ENCODE data around the gene PIK3CG. TPM values are rescaled to one million over a fixed set of nuclear protein-coding genes. Genes with fewer than 3 reads are reported as not detected.

PIK3CG gene
- total RNA-seq, 2 donors from 2014 or later, result 2.3 TPM

- no peaks in the 10 kb centered on the region for H3K4me1 ChIP-seq
- no peaks in the 10 kb centered on the region for H3K27me3 ChIP-seq
- no peak overlapping the region for H3K4me3 ChIP-seq
- no peak overlapping the region for H3K27ac ChIP-seq
- intact Hi-C loops (cut with DNase I), result no loop called here
- H3K36me3 ChIP-seq, result no peaks in the 10 kb centered on the region
- DNase-seq, result no peak
- H3K9ac ChIP-seq (ENCODE audit: low read depth in 2 of 2, low read length in 2 of 2), result no peak overlapping the region
- H3K9me3 ChIP-seq, result no peaks in the 10 kb centered on the region
- TF ChIP-seq CTCF (IDR thresholded peaks at IDR 0.05), result no peak
Observed at GRCh38 chr7:106871793-106872571, 6.9 kb downstream of the PIK3CG start.

DNA sequence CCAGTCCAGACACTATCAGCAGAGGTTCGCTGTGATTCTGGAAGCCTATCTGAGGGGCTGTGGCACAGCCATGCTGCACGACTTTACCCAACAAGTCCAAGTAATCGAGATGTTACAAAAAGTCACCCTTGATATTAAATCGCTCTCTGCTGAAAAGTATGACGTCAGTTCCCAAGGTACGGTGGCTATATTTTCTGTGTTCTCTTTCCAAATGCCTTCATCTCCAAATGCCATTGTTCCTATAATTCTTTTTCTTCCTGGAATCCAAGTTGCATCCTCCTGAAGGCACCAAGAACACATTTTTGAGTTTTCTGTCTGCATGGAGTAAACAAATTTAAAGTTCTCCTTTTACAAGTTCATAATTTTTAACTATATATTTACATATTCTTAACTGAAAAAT lies 7.7 kb downstream of the PIK3CG start:
- no peak overlapping the region for H3K9ac ChIP-seq (ENCODE audit: low read depth in 2 of 2, low read length in 2 of 2)
- no peak overlapping the region for H3K4me3 ChIP-seq
- H3K27ac ChIP-seq, result no peak overlapping the region
- TF ChIP-seq CTCF (IDR thresholded peaks at IDR 0.05), result no peak
- H3K27me3 ChIP-seq, result no peaks in the 10 kb centered on the region
- no peaks in the 10 kb centered on the region for H3K4me1 ChIP-seq
- intact Hi-C loops (cut with DNase I), result no loop called here
- no peaks in the 10 kb centered on the region for H3K9me3 ChIP-seq
- no peaks in the 10 kb centered on the region for H3K36me3 ChIP-seq
- no peak for DNase-seq

GRCh38 chr7:106874076-106874475 lies 9.0 kb downstream of the PIK3CG start:
- H3K36me3 ChIP-seq, result no peaks in the 10 kb centered on the region
- H3K4me1 ChIP-seq, result no peaks in the 10 kb centered on the region
- no peak overlapping the region for H3K9ac ChIP-seq (ENCODE audit: low read depth in 2 of 2, low read length in 2 of 2)
- H3K27me3 ChIP-seq, result no peaks in the 10 kb centered on the region
- DNase-seq, result no peak
- intact Hi-C loops (cut with DNase I), result no loop called here
- no peak for TF ChIP-seq CTCF (IDR thresholded peaks at IDR 0.05)
- H3K27ac ChIP-seq, result no peak overlapping the region
- H3K4me3 ChIP-seq, result no peak overlapping the region
- no peaks in the 10 kb centered on the region for H3K9me3 ChIP-seq

- no peaks in the 10 kb centered on the region for H3K36me3 ChIP-seq
- intact Hi-C loops (cut with DNase I), result no loop called here
- no peaks in the 10 kb centered on the region for H3K9me3 ChIP-seq
- H3K27me3 ChIP-seq, result no peaks in the 10 kb centered on the region
- H3K4me1 ChIP-seq, result no peaks in the 10 kb centered on the region
- no peak for DNase-seq
- H3K4me3 ChIP-seq, result no peak overlapping the region
- TF ChIP-seq CTCF (IDR thresholded peaks at IDR 0.05), result no peak
- H3K27ac ChIP-seq, result no peak overlapping the region
- no peak overlapping the region for H3K9ac ChIP-seq (ENCODE audit: low read depth in 2 of 2, low read length in 2 of 2)
Observed at GRCh38 chr7:106875508-106875907, 10.4 kb downstream of the PIK3CG start.

DNA sequence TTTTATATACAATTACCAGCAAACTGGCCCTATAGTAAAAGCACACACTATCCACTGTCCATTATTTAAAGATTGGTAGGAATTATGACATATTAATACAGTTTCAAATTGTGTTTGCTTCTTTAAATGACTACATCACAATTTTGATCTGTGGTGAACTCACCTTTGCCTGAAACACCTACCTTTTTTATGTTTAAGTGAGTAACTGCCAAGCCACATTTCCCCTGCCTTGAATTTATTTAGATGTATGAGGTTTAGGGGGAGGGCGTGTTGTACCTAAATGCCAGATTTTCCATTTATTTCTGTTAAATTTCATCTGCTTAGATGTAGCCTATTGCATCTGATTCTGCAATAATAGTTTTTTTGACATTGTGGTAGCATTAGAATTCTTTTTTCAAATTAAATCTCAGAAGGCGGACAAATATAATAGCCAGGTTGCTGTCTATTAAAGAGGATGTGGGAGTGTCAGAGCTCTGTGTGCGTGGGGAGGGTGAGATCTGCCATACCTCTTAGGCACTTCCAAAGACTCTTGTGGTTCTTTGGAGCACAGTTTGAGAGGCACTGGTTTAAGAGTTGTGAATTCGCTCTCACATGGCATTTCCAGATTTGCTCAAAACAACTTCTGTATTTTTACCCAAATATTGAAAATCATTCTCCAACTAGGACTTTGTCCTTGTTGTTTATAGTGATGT lies 13.8 kb downstream of the PIK3CG start:
- DNase-seq, result no peak
- intact Hi-C loops (cut with DNase I), result no loop called here
- Histone ChIP-seq H3K27me3 (no peaks in the 10 kb centered on the region), H3K4me1 (no peaks in the 10 kb centered on the region), H3K36me3 (no peaks in the 10 kb centered on the region), H3K4me3 (no peak overlapping the region), H3K9me3 (no peaks in the 10 kb centered on the region), H3K27ac (no peak overlapping the region), H3K9ac (ENCODE audit: low read depth in 2 of 2, low read length in 2 of 2) (no peak overlapping the region)
- TF ChIP-seq CTCF (IDR thresholded peaks at IDR 0.05), result no peak

Measured in colonic mucosa (tissue), 4 donors.